SK-N-MC (cell line): ENCODE results near the gene MMP23B.

Experiments used
- EZH2 ChIP-seq: fragments of 200-600 bp; sonication (generic); IDR thresholded peaks from one replicate; pipeline ENCODE4 v1.6.1; 2017; ENCODE audit warnings: antibody characterized with exemption
- FOXP2 ChIP-seq: optimal IDR thresholded peaks from 2 replicates; pipeline ENCODE3; 2011; ENCODE audit warnings: mild to moderate bottlenecking, moderate library complexity; ENCODE audit not compliant: insufficient read depth; ENCODE audit errors: extremely low read length, control extremely low read depth
- POLR2AphosphoS5 ChIP-seq: IDR thresholded peaks from 2 replicates; pipeline ENCODE4 v1.6.1; 2012; ENCODE audit warnings: mild to moderate bottlenecking, low read depth, low read length, borderline replicate concordance

GRCh38 chr1:1621173-1622009 lies 10.6 kb upstream of the MMP23B start:
- no peak for TF ChIP-seq EZH2
- no peak for TF ChIP-seq POLR2AphosphoS5
- no peak for TF ChIP-seq FOXP2
